ENCODE data around the gene KCNIP1. TPM values are rescaled to one million over a fixed set of nuclear protein-coding genes. Genes with fewer than 3 reads are reported as not detected.

The KCNIP1 gene
- total RNA-seq, 3 donors from 2014 or later (not counting 1 experiment from before 2014, with no cell fraction given), result not detected

- peaks cover 0 to 2% of the 10 kb centered on the region in 2 donors for H3K9me3 Mint-ChIP-seq
- no peaks in the 10 kb centered on the region for H3K27me3 ChIP-seq (ENCODE audit: control insufficient read depth, insufficient read depth, low read length)
- DNase-seq, result no peak
- intact Hi-C loops (cut with micrococcal nuclease), result no loop called here
- 30% methylated on average over 4 of the region's 4 CpGs for whole genome bisulfite sequencing (ENCODE audit: insufficient coverage)
- no peaks in the 10 kb centered on the region for H3K9me3 ChIP-seq (ENCODE audit: control insufficient read depth, insufficient read depth, low read length)
- H3K27ac Mint-ChIP-seq, result no peak overlapping the region
- H3K36me3 ChIP-seq (ENCODE audit: control insufficient read depth, insufficient read depth, low read length), result no peaks in the 10 kb centered on the region
- no peaks in the 10 kb centered on the region for H3K4me1 Mint-ChIP-seq
- peaks cover 20 to 48% of the 10 kb centered on the region in 2 donors for H3K27me3 Mint-ChIP-seq (ENCODE audit: low read depth in 2 of 2)
- no peak for ATAC-seq
- TF ChIP-seq CTCF (IDR thresholded peaks at IDR 0.05), result no peak
- H3K4me3 Mint-ChIP-seq, result no peak overlapping the region
- no peak overlapping the region for H3K27ac ChIP-seq (ENCODE audit: low read length)
- H3K4me3 ChIP-seq (ENCODE audit: low read length), result no peak overlapping the region
- H3K36me3 Mint-ChIP-seq, result no peaks in the 10 kb centered on the region
- no peaks in the 10 kb centered on the region for H3K4me1 ChIP-seq (ENCODE audit: control insufficient read depth, insufficient read depth, low read length)
Observed at GRCh38 chr5:170691657-170692056, 187.8 kb downstream of the KCNIP1 start.

GRCh38 chr5:170693701-170694100 lies 189.9 kb downstream of the KCNIP1 start:
- H3K4me3 ChIP-seq (ENCODE audit: low read length), result no peak overlapping the region
- H3K27ac Mint-ChIP-seq, result no peak overlapping the region
- no peak overlapping the region for H3K27ac ChIP-seq (ENCODE audit: low read length)
- DNase-seq, result no peak
- TF ChIP-seq CTCF (IDR thresholded peaks at IDR 0.05), result no peak
- intact Hi-C loops (cut with micrococcal nuclease), result no loop called here
- no peaks in the 10 kb centered on the region for H3K9me3 ChIP-seq (ENCODE audit: control insufficient read depth, insufficient read depth, low read length)
- peaks cover 0 to 3% of the 10 kb centered on the region in 2 donors for H3K4me1 Mint-ChIP-seq
- WGBS (ENCODE audit: insufficient coverage), result 71% methylated on average over 4 of the region's 4 CpGs
- no peaks in the 10 kb centered on the region for H3K36me3 Mint-ChIP-seq
- H3K27me3 ChIP-seq (ENCODE audit: control insufficient read depth, insufficient read depth, low read length), result no peaks in the 10 kb centered on the region
- no peaks in the 10 kb centered on the region for H3K4me1 ChIP-seq (ENCODE audit: control insufficient read depth, insufficient read depth, low read length)
- H3K9me3 Mint-ChIP-seq, result peaks cover 0 to under 1% of the 10 kb centered on the region in 2 donors
- peaks cover 26 to 54% of the 10 kb centered on the region in 2 donors for H3K27me3 Mint-ChIP-seq (ENCODE audit: low read depth in 2 of 2)
- H3K36me3 ChIP-seq (ENCODE audit: control insufficient read depth, insufficient read depth, low read length), result no peaks in the 10 kb centered on the region
- no peak for ATAC-seq
- H3K4me3 Mint-ChIP-seq, result no peak overlapping the region

- intact Hi-C loops (cut with micrococcal nuclease), result no loop called here
- ATAC-seq, result no peak
- DNase-seq, result no peak
- no peak for TF ChIP-seq CTCF (IDR thresholded peaks at IDR 0.05)
- no peaks in the 10 kb centered on the region for H3K27me3 ChIP-seq (ENCODE audit: control insufficient read depth, insufficient read depth, low read length)
- Mint-ChIP-seq H3K4me1 (peaks cover 0 to 3% of the 10 kb centered on the region in 2 donors), H3K4me3 (no peak overlapping the region), H3K9me3 (no peaks in the 10 kb centered on the region), H3K36me3 (no peaks in the 10 kb centered on the region), H3K27ac (no peak overlapping the region), H3K27me3 (ENCODE audit: low read depth in 2 of 2) (peaks cover 19 to 46% of the 10 kb centered on the region in 2 donors)
- H3K9me3 ChIP-seq (ENCODE audit: control insufficient read depth, insufficient read depth, low read length), result no peaks in the 10 kb centered on the region
- H3K4me3 ChIP-seq (ENCODE audit: low read length), result no peak overlapping the region
- 44% methylated on average over 2 of the region's 2 CpGs for WGBS (ENCODE audit: insufficient coverage)
- H3K4me1 ChIP-seq (ENCODE audit: control insufficient read depth, insufficient read depth, low read length), result no peaks in the 10 kb centered on the region
- H3K36me3 ChIP-seq (ENCODE audit: control insufficient read depth, insufficient read depth, low read length), result no peaks in the 10 kb centered on the region
- no peak overlapping the region for H3K27ac ChIP-seq (ENCODE audit: low read length)
Observed at GRCh38 chr5:170694911-170695310, 191.1 kb downstream of the KCNIP1 start.

GRCh38 chr5:170697031-170697430 lies 193.2 kb downstream of the KCNIP1 start:
- H3K27ac ChIP-seq (ENCODE audit: low read length), result no peak overlapping the region
- no peak overlapping the region for H3K4me3 ChIP-seq (ENCODE audit: low read length)
- TF ChIP-seq CTCF (IDR thresholded peaks at IDR 0.05), result no peak
- no peaks in the 10 kb centered on the region for H3K4me1 ChIP-seq (ENCODE audit: control insufficient read depth, insufficient read depth, low read length)
- Mint-ChIP-seq H3K4me3 (no peak overlapping the region), H3K36me3 (no peaks in the 10 kb centered on the region), H3K4me1 (peaks cover 0 to 3% of the 10 kb centered on the region in 2 donors), H3K27me3 (ENCODE audit: low read depth in 2 of 2) (peaks cover 20 to 50% of the 10 kb centered on the region in 2 donors), H3K9me3 (peaks cover 0 to 2% of the 10 kb centered on the region in 2 donors), H3K27ac (no peak overlapping the region)
- 75% methylated on average over 2 of the region's 2 CpGs for WGBS (ENCODE audit: insufficient coverage)
- intact Hi-C loops (cut with micrococcal nuclease), result no loop called here
- no peaks in the 10 kb centered on the region for H3K36me3 ChIP-seq (ENCODE audit: control insufficient read depth, insufficient read depth, low read length)
- no peaks in the 10 kb centered on the region for H3K27me3 ChIP-seq (ENCODE audit: control insufficient read depth, insufficient read depth, low read length)
- DNase-seq (no peak), ATAC-seq (no peak)
- no peaks in the 10 kb centered on the region for H3K9me3 ChIP-seq (ENCODE audit: control insufficient read depth, insufficient read depth, low read length)

Measured in natural killer cell (primary cell).